SJSA1 (cell line): Measurements from ENCODE around the gene FAM193A. TPM values are rescaled to one million over a fixed set of nuclear protein-coding genes. Genes with fewer than 3 reads are reported as not detected.
A peak's percentile ranks its signal among the peaks of the same experiment; 100 is the strongest.

Experiments
- DNase-seq, 2 experiments: peaks; one replicate each; pipeline ENCODE4 v3.0.0-alpha.2; 2015 to 2020; ENCODE audit warnings: low spot score in 2 of 2, low read depth in 1 of 2
- H3K27ac ChIP-seq: fragments of 250-450 bp; sonication (Bioruptor Pico); 2 replicates; pipeline ENCODE4 v1.5.1; 2020; ENCODE audit warnings: mild to moderate bottlenecking, moderate library complexity
- H3K27me3 ChIP-seq: fragments of 250-450 bp; sonication (Bioruptor Pico); replicated peaks from 2 replicates; pipeline ENCODE4 v1.5.1; 2020; ENCODE audit warnings: mild to moderate bottlenecking, moderate library complexity
- H3K36me3 ChIP-seq: fragments of 250-450 bp; sonication (Bioruptor Pico); 2 replicates; pipeline ENCODE4 v1.5.1; 2020; ENCODE audit warnings: mild to moderate bottlenecking
- H3K4me1 ChIP-seq: fragments of 250-450 bp; sonication (Bioruptor Pico); replicated peaks from 2 replicates; pipeline ENCODE4 v1.6.1; 2021; ENCODE audit warnings: mild to moderate bottlenecking
- H3K4me3 ChIP-seq: fragments of 250-450 bp; sonication (Bioruptor Pico); 2 replicates; pipeline ENCODE4 v1.5.1; 2020; ENCODE audit warnings: mild to moderate bottlenecking
- H3K9me3 ChIP-seq: fragments of 250-450 bp; sonication (Bioruptor Pico); replicated peaks from 2 replicates; pipeline ENCODE4 v1.5.1; 2020; ENCODE audit warnings: mild to moderate bottlenecking
- total RNA-seq: library from RNA; depleted of rRNA; stranded (reverse); fragments of >200 nt; shearing (Covaris generic); gene quantifications from 2 replicates; pipeline ENCODE4 v1.2.3, GENCODE V29; 2014; rRNA removed

The FAM193A gene
- 4.4 and 7.6 TPM in 2 replicates for total RNA-seq

GRCh38 chr4:2536193-2537010 lies at the start of gene FAM193A:
Gene FAM193A (plus strand): TSS chr4:2536647. CDS start chr4:2536916, 269 bp downstream.
- H3K9me3 ChIP-seq: no peaks in the 10 kb centered on the region
- peak within 1 kb of the TSS; percentile 64 for H3K27ac ChIP-seq
- no peaks in the 10 kb centered on the region for H3K27me3 ChIP-seq
- H3K36me3 ChIP-seq: peaks cover 7% of the 10 kb centered on the region; the same call in 1 of the 2 replicates
- H3K4me3 ChIP-seq: peak within 1 kb of the TSS; percentile 91
- H3K4me1 ChIP-seq: peaks cover 8% of the 10 kb centered on the region
- peak; percentile 90 to 98 for DNase-seq

- H3K36me3 ChIP-seq: peaks cover 13% of the 10 kb centered on the region
- no peak overlapping the region for H3K4me3 ChIP-seq
- no peak for DNase-seq
- H3K9me3 ChIP-seq: no peaks in the 10 kb centered on the region
- H3K4me1 ChIP-seq: no peaks in the 10 kb centered on the region
- no peak overlapping the region for H3K27ac ChIP-seq
- no peaks in the 10 kb centered on the region for H3K27me3 ChIP-seq
These were observed 49.5 kb upstream of the FAM193A start for GRCh38 chr4:2486981-2487380.

- Histone ChIP-seq H3K9me3 (no peaks in the 10 kb centered on the region), H3K27ac (no peak overlapping the region), H3K36me3 (peaks cover 18% of the 10 kb centered on the region), H3K4me3 (no peak overlapping the region), H3K27me3 (no peaks in the 10 kb centered on the region), H3K4me1 (no peaks in the 10 kb centered on the region)
- no peak for DNase-seq
These were observed 48.8 kb upstream of the FAM193A start for GRCh38 chr4:2487632-2488031.

GRCh38 chr4:2489081-2489805 lies 47.2 kb upstream of the FAM193A start:
- Histone ChIP-seq H3K36me3 (peaks cover 23% of the 10 kb centered on the region), H3K4me3 (no peak overlapping the region), H3K4me1 (no peaks in the 10 kb centered on the region), H3K9me3 (no peaks in the 10 kb centered on the region), H3K27ac (no peak overlapping the region), H3K27me3 (no peaks in the 10 kb centered on the region)
- DNase-seq: no peak

- Histone ChIP-seq H3K27me3 (no peaks in the 10 kb centered on the region), H3K36me3 (peaks cover 23% of the 10 kb centered on the region), H3K4me1 (no peaks in the 10 kb centered on the region), H3K9me3 (no peaks in the 10 kb centered on the region), H3K27ac (no peak overlapping the region), H3K4me3 (no peak overlapping the region)
- DNase-seq: no peak
These were observed 46.5 kb upstream of the FAM193A start for GRCh38 chr4:2489841-2490552.

GRCh38 chr4:2492970-2493369 lies 43.5 kb upstream of the FAM193A start:
- Histone ChIP-seq H3K4me1 (no peaks in the 10 kb centered on the region), H3K4me3 (no peak overlapping the region), H3K36me3 (peaks cover 31% of the 10 kb centered on the region), H3K27me3 (no peaks in the 10 kb centered on the region), H3K27ac (no peak overlapping the region), H3K9me3 (no peaks in the 10 kb centered on the region)
- DNase-seq: no peak

GRCh38 chr4:2494992-2495391 lies 41.5 kb upstream of the FAM193A start:
- no peaks in the 10 kb centered on the region for H3K27me3 ChIP-seq
- DNase-seq: no peak
- peaks cover 35% of the 10 kb centered on the region for H3K36me3 ChIP-seq
- H3K4me1 ChIP-seq: no peaks in the 10 kb centered on the region
- H3K27ac ChIP-seq: no peak overlapping the region
- no peak overlapping the region for H3K4me3 ChIP-seq
- H3K9me3 ChIP-seq: no peaks in the 10 kb centered on the region

- DNase-seq: no peak
- Histone ChIP-seq H3K36me3 (peaks cover 39% of the 10 kb centered on the region), H3K27me3 (no peaks in the 10 kb centered on the region), H3K27ac (no peak overlapping the region), H3K4me1 (no peaks in the 10 kb centered on the region), H3K4me3 (no peak overlapping the region), H3K9me3 (no peaks in the 10 kb centered on the region)
These were observed 39.1 kb upstream of the FAM193A start for GRCh38 chr4:2497324-2497723.

- no peak overlapping the region for H3K4me3 ChIP-seq
- no peaks in the 10 kb centered on the region for H3K4me1 ChIP-seq
- no peak overlapping the region for H3K27ac ChIP-seq
- no peaks in the 10 kb centered on the region for H3K27me3 ChIP-seq
- H3K9me3 ChIP-seq: no peaks in the 10 kb centered on the region
- no peak for DNase-seq
- peaks cover 34% of the 10 kb centered on the region for H3K36me3 ChIP-seq
These were observed 38.5 kb upstream of the FAM193A start for GRCh38 chr4:2497931-2498330.

- peaks cover 31% of the 10 kb centered on the region for H3K36me3 ChIP-seq
- H3K4me1 ChIP-seq: no peaks in the 10 kb centered on the region
- DNase-seq: no peak
- H3K4me3 ChIP-seq: no peak overlapping the region
- no peak overlapping the region for H3K27ac ChIP-seq
- no peaks in the 10 kb centered on the region for H3K9me3 ChIP-seq
- H3K27me3 ChIP-seq: no peaks in the 10 kb centered on the region
These were observed 35.9 kb upstream of the FAM193A start for GRCh38 chr4:2500547-2500946.

- H3K4me3 ChIP-seq: no peak overlapping the region
- peaks cover 31% of the 10 kb centered on the region for H3K36me3 ChIP-seq
- H3K4me1 ChIP-seq: no peaks in the 10 kb centered on the region
- H3K27ac ChIP-seq: no peak overlapping the region
- no peaks in the 10 kb centered on the region for H3K27me3 ChIP-seq
- DNase-seq: no peak
- no peaks in the 10 kb centered on the region for H3K9me3 ChIP-seq
These were observed 35.3 kb upstream of the FAM193A start for GRCh38 chr4:2501034-2501594.

- Histone ChIP-seq H3K27me3 (no peaks in the 10 kb centered on the region), H3K36me3 (peaks cover 23% of the 10 kb centered on the region), H3K9me3 (no peaks in the 10 kb centered on the region), H3K4me3 (no peak overlapping the region), H3K27ac (no peak overlapping the region), H3K4me1 (no peaks in the 10 kb centered on the region)
- DNase-seq: no peak
These were observed 32.6 kb upstream of the FAM193A start for GRCh38 chr4:2503809-2504208.

GRCh38 chr4:2507259-2507658 lies 29.2 kb upstream of the FAM193A start:
- peaks cover 10% of the 10 kb centered on the region; the same call in 1 of the 2 replicates for H3K36me3 ChIP-seq
- H3K4me3 ChIP-seq: no peak overlapping the region
- H3K27ac ChIP-seq: no peak overlapping the region
- DNase-seq: no peak
- no peaks in the 10 kb centered on the region for H3K27me3 ChIP-seq
- no peaks in the 10 kb centered on the region for H3K4me1 ChIP-seq
- H3K9me3 ChIP-seq: no peaks in the 10 kb centered on the region
